ENCODE measurements around the gene MICU1. TPM values are rescaled to one million over a fixed set of nuclear protein-coding genes. Genes with fewer than 3 reads are reported as not detected.
A peak's percentile ranks its signal among the peaks of the same experiment; 100 is the strongest.
"Not testable (repeated sequence)": the region's sequence is repeated elsewhere in the genome, so short reads cannot be mapped to it uniquely, and the experiment has no call there.

MICU1 gene
- total RNA-seq (ENCODE audit: low replicate concordance): 47.0 and 79.8 TPM in 2 replicates

GRCh38 chr10:72625608-72626443, at the start of gene MICU1:
Gene MICU1, minus strand, starts transcription at chr10:72626079. Its CDS starts 59,286 bp downstream, at chr10:72566793.
- H3K9ac ChIP-seq: peak within 1 kb of the TSS; percentile 56

GRCh38 chr10:72674174-72674573, 48.3 kb upstream of the MICU1 start:
- H2AFZ ChIP-seq (replicated peaks); H3K4me3 Mint-ChIP-seq; DNase-seq (ENCODE audit: low spot score); H3K4me3 ChIP-seq; H3K27ac ChIP-seq; H3K36me3 Mint-ChIP-seq; H3K27me3 ChIP-seq; H3K79me2 ChIP-seq (ENCODE audit: low read depth); H3K9ac ChIP-seq; H3K27me3 Mint-ChIP-seq (ENCODE audit: insufficient read depth, low read depth); H3K4me2 ChIP-seq; H3F3A ChIP-seq (ENCODE audit: low read depth); H4K20me1 ChIP-seq (ENCODE audit: low read depth); H3K36me3 ChIP-seq; H3K9me3 Mint-ChIP-seq; H3K4me1 ChIP-seq; H3K27ac Mint-ChIP-seq; H3K9me3 ChIP-seq (ENCODE audit: low read depth); H3K4me1 Mint-ChIP-seq: not testable (repeated sequence)

More at GRCh38 chr10:72625608-72626443, at the start of gene MICU1:
- peaks cover 5% of the 10 kb centered on the region for H3K27me3 Mint-ChIP-seq (ENCODE audit: insufficient read depth, low read depth)
- peak; percentile 97 for DNase-seq (ENCODE audit: low spot score)
- peak within 1 kb of the TSS; percentile 95 for H3K27ac Mint-ChIP-seq
- Histone ChIP-seq H3K4me3 (peak within 1 kb of the TSS; percentile 75), H3F3A (ENCODE audit: low read depth) (no peaks in the 10 kb centered on the region), H3K9me3 (ENCODE audit: low read depth) (no peaks in the 10 kb centered on the region), H3K4me1 (no peaks in the 10 kb centered on the region), H2AFZ (replicated peaks) (peak within 1 kb of the TSS; percentile 80), H3K79me2 (ENCODE audit: low read depth) (peaks cover 47% of the 10 kb centered on the region), H3K27ac (no peak within 1 kb of the TSS), H4K20me1 (ENCODE audit: low read depth) (no peaks in the 10 kb centered on the region), H3K4me2 (peak within 1 kb of the TSS; percentile 76), H3K27me3 (no peaks in the 10 kb centered on the region), H3K36me3 (no peaks in the 10 kb centered on the region)
- no peaks in the 10 kb centered on the region for H3K9me3 Mint-ChIP-seq
- peaks cover 13% of the 10 kb centered on the region for H3K4me1 Mint-ChIP-seq
- peaks cover 2% of the 10 kb centered on the region for H3K36me3 Mint-ChIP-seq
- peak within 1 kb of the TSS; percentile 99 for H3K4me3 Mint-ChIP-seq
- TF ChIP-seq CTCF (IDR thresholded peaks at IDR 0.05): no peak
- no peak for TF ChIP-seq EZH2phosphoT487 (IDR thresholded peaks at IDR 0.05)
- no peak for TF ChIP-seq EZH2 (IDR thresholded peaks at IDR 0.05)

- no peak for TF ChIP-seq CTCF (IDR thresholded peaks at IDR 0.05)
- no peak for TF ChIP-seq EZH2phosphoT487 (IDR thresholded peaks at IDR 0.05)
- no peak for TF ChIP-seq EZH2 (IDR thresholded peaks at IDR 0.05)
- Mint-ChIP-seq H3K27ac (no peak overlapping the region), H3K4me3 (no peak overlapping the region), H3K36me3 (no peaks in the 10 kb centered on the region), H3K9me3 (no peaks in the 10 kb centered on the region), H3K4me1 (no peaks in the 10 kb centered on the region), H3K27me3 (ENCODE audit: insufficient read depth, low read depth) (no peaks in the 10 kb centered on the region)
- H3K9ac ChIP-seq: no peak overlapping the region
- no peaks in the 10 kb centered on the region for H3K36me3 ChIP-seq
- peaks cover 9% of the 10 kb centered on the region for H3K4me1 ChIP-seq
- H3K9me3 ChIP-seq (ENCODE audit: low read depth): no peaks in the 10 kb centered on the region
- no peaks in the 10 kb centered on the region for H3F3A ChIP-seq (ENCODE audit: low read depth)
- H4K20me1 ChIP-seq (ENCODE audit: low read depth): no peaks in the 10 kb centered on the region
- DNase-seq (ENCODE audit: low spot score): no peak
- no peaks in the 10 kb centered on the region for H3K27me3 ChIP-seq
- no peak overlapping the region for H3K27ac ChIP-seq
- no peaks in the 10 kb centered on the region for H3K79me2 ChIP-seq (ENCODE audit: low read depth)
- no peak overlapping the region for H2AFZ ChIP-seq (replicated peaks)
- no peak overlapping the region for H3K4me3 ChIP-seq
- H3K4me2 ChIP-seq: no peak overlapping the region
Observed at GRCh38 chr10:72673280-72673679, 47.4 kb upstream of the MICU1 start.

GRCh38 chr10:72667207-72667864, 41.5 kb upstream of the MICU1 start:
- no peak overlapping the region for H3K27ac Mint-ChIP-seq
- H3K36me3 Mint-ChIP-seq: no peaks in the 10 kb centered on the region
- no peak overlapping the region for H3K27ac ChIP-seq
- no peaks in the 10 kb centered on the region for H3K36me3 ChIP-seq
- H3K4me3 ChIP-seq: no peak overlapping the region
- H2AFZ ChIP-seq (replicated peaks): no peak overlapping the region
- no peaks in the 10 kb centered on the region for H3K9me3 Mint-ChIP-seq
- no peaks in the 10 kb centered on the region for H3K27me3 Mint-ChIP-seq (ENCODE audit: insufficient read depth, low read depth)
- H3K9me3 ChIP-seq (ENCODE audit: low read depth): no peaks in the 10 kb centered on the region
- no peak for DNase-seq (ENCODE audit: low spot score)
- H3K79me2 ChIP-seq (ENCODE audit: low read depth): no peaks in the 10 kb centered on the region
- H3K4me2 ChIP-seq: no peak overlapping the region
- no peak overlapping the region for H3K9ac ChIP-seq
- H3F3A ChIP-seq (ENCODE audit: low read depth): no peaks in the 10 kb centered on the region
- H3K4me3 Mint-ChIP-seq: no peak overlapping the region
- H4K20me1 ChIP-seq (ENCODE audit: low read depth): no peaks in the 10 kb centered on the region
- TF ChIP-seq CTCF (IDR thresholded peaks at IDR 0.05) (no peak), EZH2 (IDR thresholded peaks at IDR 0.05) (no peak), EZH2phosphoT487 (IDR thresholded peaks at IDR 0.05) (no peak)
- H3K4me1 Mint-ChIP-seq: no peaks in the 10 kb centered on the region
- no peaks in the 10 kb centered on the region for H3K27me3 ChIP-seq
- H3K4me1 ChIP-seq: peaks cover 3% of the 10 kb centered on the region

All from neural progenitor cell (in vitro differentiated cells).